AG04449 (cell line): ENCODE data around the gene USH1C.

Source experiments
- CTCF ChIA-PET: fragments of 350-600 bp; formaldehyde crosslinking; extraction: SDS; loops from one replicate; lab custom pipeline; 2021; ENCODE audit warnings: antibody characterized with exemption; lab: Yijun Ruan, JAX
- POLR2A ChIA-PET: fragments of 400-600, 350-600 bp; formaldehyde crosslinking; extraction: SDS; loops from one replicate; lab custom pipeline; 2020; ENCODE audit warnings: antibody characterized with exemption, inconsistent platforms; lab: Yijun Ruan, JAX
- DNase-seq: peaks from one replicate; pipeline ENCODE4 v3.0.0-alpha.2; 2010; ENCODE audit warnings: low read depth, low spot score
- H3K4me3 ChIP-seq: 2 replicates; pipeline ENCODE4 v1.5.1; 2011; ENCODE audit warnings: low read depth, mild to moderate bottlenecking, control low read depth, low read length
- CTCF ChIP-seq: IDR thresholded peaks from one replicate; pipeline ENCODE4 v1.5.1; 2011; ENCODE audit warnings: mild to moderate bottlenecking, moderate library complexity, low read length, control low read depth, inconsistent platforms; ENCODE audit not compliant: insufficient read depth; ENCODE audit errors: missing control alignments

USH1C gene

DNA sequence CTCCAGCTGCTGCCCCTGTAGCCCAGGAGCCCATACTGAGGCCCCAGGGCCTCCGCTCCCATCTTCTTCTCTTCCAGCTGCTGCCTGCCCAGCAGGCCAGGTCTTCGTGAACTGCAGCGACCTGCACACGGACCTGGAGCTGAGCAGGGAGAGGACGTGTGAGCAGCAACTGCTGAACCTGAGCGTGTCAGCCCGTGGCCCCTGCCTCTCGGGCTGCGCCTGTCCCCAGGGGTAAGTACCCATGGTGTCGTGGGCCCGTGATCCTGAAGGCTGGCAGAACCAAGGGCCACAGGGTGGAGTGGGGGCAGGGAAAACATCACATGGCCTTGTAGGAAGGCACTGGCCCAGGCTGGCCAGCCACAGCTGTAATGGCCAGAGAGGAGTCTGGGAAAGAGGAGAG lies 34.1 kb upstream of the USH1C start:
- no peak for TF ChIP-seq CTCF
- ChIA-PET CTCF (interaction anchor here (1.4 kb wide), 1 partner anchor 20 kb away, joined by 4 read pairs; no protein-coding TSS in a partner anchor), POLR2A (no interaction called here)
- H3K4me3 ChIP-seq = no peak overlapping the region
- DNase-seq = no peak

DNA sequence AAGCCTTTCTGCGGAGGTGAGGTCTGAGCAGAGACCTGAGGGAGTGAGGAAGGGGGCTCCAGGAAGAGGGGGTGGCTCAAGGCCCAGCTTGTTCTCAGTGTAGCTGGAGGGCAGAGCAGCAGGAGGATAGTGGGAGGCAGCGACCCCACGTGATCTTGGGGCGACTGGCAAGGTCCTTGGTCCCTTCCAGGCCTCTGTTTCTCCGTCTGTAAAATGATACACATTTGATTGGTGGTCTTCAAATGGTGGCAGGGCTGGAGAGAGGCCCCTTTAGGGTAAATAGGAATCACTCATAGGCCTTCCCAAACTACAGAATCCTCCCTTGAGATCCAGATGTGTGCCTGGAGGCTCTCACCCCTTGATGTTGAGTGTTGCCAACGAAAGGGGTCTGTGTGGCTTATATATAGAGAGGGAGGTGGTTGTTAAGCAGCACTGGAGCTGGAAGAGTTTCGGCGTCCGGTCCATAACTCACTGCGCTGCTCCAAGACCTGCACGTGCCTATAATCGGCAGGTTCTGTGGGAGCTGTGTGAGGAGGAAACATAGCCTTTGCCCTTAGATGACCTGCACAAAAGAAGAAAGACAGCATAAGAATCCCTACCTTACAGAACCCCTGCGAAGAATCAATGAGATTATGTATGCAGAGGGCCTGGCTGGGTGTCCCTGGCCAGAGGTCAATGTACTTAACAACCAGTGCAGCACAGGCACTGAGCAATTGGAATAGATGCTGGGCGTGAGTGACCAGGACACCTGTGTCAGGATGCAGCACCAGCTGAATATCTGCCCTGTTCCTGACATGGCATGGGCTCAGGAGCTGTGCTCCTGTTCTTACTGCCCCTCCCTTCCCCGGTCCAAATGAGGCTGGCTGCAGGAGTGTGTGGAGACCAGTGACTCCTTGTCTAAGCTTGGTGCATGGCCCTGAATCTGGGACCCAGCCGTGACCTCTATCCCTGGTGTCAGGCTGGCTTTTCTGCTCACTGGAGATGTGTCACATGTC lies 31.5 kb upstream of the USH1C start:
- no peak for DNase-seq
- H3K4me3 ChIP-seq = no peak overlapping the region
- ChIA-PET POLR2A (no interaction called here), CTCF (interaction anchor here (1.8 kb wide), 1 partner anchor 23 kb away, joined by 4 read pairs; no protein-coding TSS in a partner anchor)
- TF ChIP-seq CTCF = no peak

- no peak for TF ChIP-seq CTCF
- ChIA-PET CTCF (no interaction called here), POLR2A (no interaction called here)
- H3K4me3 ChIP-seq = no peak overlapping the region
- no peak for DNase-seq
Observed at GRCh38 chr11:17574141-17575091, 30.2 kb upstream of the USH1C start.

DNA sequence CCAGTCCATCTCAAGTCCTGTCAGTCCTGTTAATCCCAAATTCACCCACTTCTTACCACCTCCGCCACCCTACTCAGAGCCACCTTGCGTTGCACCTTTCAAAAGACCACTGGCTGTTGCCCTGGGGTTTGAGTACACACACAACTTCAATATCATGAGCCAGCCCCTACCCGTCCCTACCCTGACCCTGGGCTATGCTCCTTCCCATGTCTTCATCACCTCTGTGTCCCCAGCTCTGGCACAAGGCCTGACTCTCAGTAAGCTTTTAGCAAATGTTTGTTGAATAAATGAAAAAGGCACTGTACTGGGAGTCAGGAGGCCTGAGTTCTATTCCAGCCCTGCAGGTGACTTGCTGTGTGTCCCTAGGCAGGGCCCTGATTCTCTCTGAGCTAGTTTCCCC lies 29.3 kb upstream of the USH1C start:
- TF ChIP-seq CTCF = no peak
- no peak overlapping the region for H3K4me3 ChIP-seq
- no peak for DNase-seq
- CTCF ChIA-PET = no interaction called here
- POLR2A ChIA-PET = no interaction called here

DNA sequence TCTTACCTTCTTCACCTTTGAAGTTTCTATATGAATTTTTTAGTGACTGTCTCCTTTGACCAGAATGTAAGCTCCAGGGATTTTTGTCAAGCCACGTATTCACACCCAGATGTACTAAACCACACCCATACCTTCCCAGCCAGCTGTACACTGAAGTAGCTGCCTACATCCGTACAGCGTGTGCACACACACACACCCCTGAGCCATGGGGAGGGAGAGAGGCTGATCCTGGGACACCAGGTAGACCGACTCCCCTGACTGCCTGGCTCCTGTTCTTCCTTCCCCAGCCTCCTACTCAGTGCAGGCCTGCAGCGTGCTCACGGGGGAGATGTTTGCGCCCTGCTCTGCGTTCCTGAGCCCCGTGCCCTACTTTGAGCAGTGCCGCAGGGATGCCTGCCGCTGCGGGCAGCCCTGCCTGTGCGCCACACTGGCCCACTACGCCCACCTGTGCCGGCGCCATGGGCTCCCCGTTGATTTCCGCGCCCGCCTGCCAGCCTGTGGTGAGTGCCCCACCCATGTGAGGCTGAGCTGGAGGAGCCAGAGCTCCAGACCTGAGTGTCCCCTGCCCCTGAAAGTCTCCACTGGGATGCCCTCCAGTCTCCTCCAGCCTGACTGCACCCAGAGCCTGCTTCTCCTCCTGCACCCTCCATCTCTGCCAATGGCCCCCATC lies 28.7 kb upstream of the USH1C start:
- POLR2A ChIA-PET = no interaction called here
- CTCF ChIA-PET = no interaction called here
- no peak for TF ChIP-seq CTCF

More for the DNA sequence above, 28.7 kb upstream of the USH1C start:
- H3K4me3 ChIP-seq = no peak overlapping the region
- DNase-seq = no peak
